WTC11 (cell line): ENCODE data around the gene CD59.

Experiments used
- CDX4 ChIP-seq: fragments of 250-450 bp; sonication (Bioruptor Pico); IDR thresholded peaks from 2 replicates; pipeline ENCODE4 v1.9.0; 2021; ENCODE audit warnings: moderate library complexity, mild to moderate bottlenecking, inconsistent platforms, borderline replicate concordance
- CTCF ChIP-seq: fragments of 200-600 bp; IDR thresholded peaks from 2 replicates; pipeline ENCODE4 v1.8.0; 2022; ENCODE audit warnings: antibody characterized with exemption
- E2F1 ChIP-seq: sonication (generic); formaldehyde crosslinking; IDR thresholded peaks from 2 replicates; pipeline ENCODE4 v1.8.0; 2022; ENCODE audit warnings: mild to moderate bottlenecking, missing genetic modification reagents
- MXD4 ChIP-seq: fragments of 250-450 bp; sonication (Bioruptor Pico); IDR thresholded peaks from 2 replicates; pipeline ENCODE4 v1.8.0; 2021; ENCODE audit warnings: mild to moderate bottlenecking, moderate library complexity, borderline replicate concordance
- STAT6 ChIP-seq: sonication (generic); formaldehyde crosslinking; conservative IDR thresholded peaks from 2 replicates; pipeline ENCODE4 v1.8.1; 2023; ENCODE audit warnings: mild to moderate bottlenecking, low read depth, missing genetic modification reagents, moderate library complexity
- ZNF671 ChIP-seq: fragments of 250-450 bp; sonication (Bioruptor Pico); IDR thresholded peaks from 2 replicates; pipeline ENCODE4 v1.8.0; 2021; ENCODE audit warnings: mild to moderate bottlenecking

GRCh38 chr11:33659370-33660139 lies 76.7 kb downstream of the CD59 start:
- TF ChIP-seq STAT6 (CRISPR knock-in tag) (no peak), CTCF (no peak), E2F1 (CRISPR knock-in tag) (no peak), ZNF671 (CRISPR knock-in tag) (no peak), MXD4 (no peak), CDX4 (no peak)
